GM18909 (cell line): ENCODE results near the gene CCDC92B.
"Not testable (repeated sequence)": the region's sequence is repeated elsewhere in the genome, so short reads cannot be mapped to it uniquely, and the experiment has no call there.

Source experiments
- ATAC-seq: cut with Tn5 transposase; IDR thresholded peaks from one replicate; pipeline ENCODE4 v1.9.1; 2021; ENCODE audit warnings: mild to moderate bottlenecking; ENCODE audit not compliant: unreplicated experiment, poor library complexity

Gene CCDC92B

GRCh38 chr17:2704890-2705248 is 44.6 kb downstream of the CCDC92B start:
- ATAC-seq = no peak

- no peak for ATAC-seq
These were observed 45.2 kb downstream of the CCDC92B start for GRCh38 chr17:2704031-2704889.

- ATAC-seq = no peak
These were observed 45.8 kb downstream of the CCDC92B start for GRCh38 chr17:2703606-2704005.

- no peak for ATAC-seq
These were observed 46.3 kb downstream of the CCDC92B start for GRCh38 chr17:2703181-2703580.

GRCh38 chr17:2701996-2702741 is 47.3 kb downstream of the CCDC92B start:
- no peak for ATAC-seq

GRCh38 chr17:2701161-2701995 is 48.1 kb downstream of the CCDC92B start:
- no peak for ATAC-seq

- no peak for ATAC-seq
These were observed 48.8 kb downstream of the CCDC92B start for GRCh38 chr17:2700491-2701141.

GRCh38 chr17:2700030-2700490 is 49.4 kb downstream of the CCDC92B start:
- no peak for ATAC-seq

GRCh38 chr17:2699216-2699805 is 50.1 kb downstream of the CCDC92B start:
- ATAC-seq = not testable (repeated sequence)

GRCh38 chr17:2697611-2698162 is 51.8 kb downstream of the CCDC92B start:
- no peak for ATAC-seq

- ATAC-seq = no peak
These were observed 53.3 kb downstream of the CCDC92B start for GRCh38 chr17:2695961-2696760.

- ATAC-seq = no peak
These were observed 54.0 kb downstream of the CCDC92B start for GRCh38 chr17:2695243-2695960.

GRCh38 chr17:2694381-2695242 is 54.8 kb downstream of the CCDC92B start:
- ATAC-seq = no peak

GRCh38 chr17:2693561-2694380 is 55.7 kb downstream of the CCDC92B start:
- no peak for ATAC-seq

GRCh38 chr17:2692781-2693135 is 56.7 kb downstream of the CCDC92B start:
- ATAC-seq = no peak
